Glomerular endothelial cell (primary cell): Measurements from ENCODE around the gene FDX2. TPM values are rescaled to one million over a fixed set of nuclear protein-coding genes. Genes with fewer than 3 reads are reported as not detected.
"Not testable (repeated sequence)": the region's sequence is repeated elsewhere in the genome, so short reads cannot be mapped to it uniquely, and the experiment has no call there.

ENCODE experiments used
- DNase-seq: peaks from one replicate; pipeline ENCODE4 v3.0.0-alpha.2; 2011; ENCODE audit warnings: low read depth, low spot score; ENCODE audit errors: extremely low read depth
- total RNA-seq: library from RNA; depleted of rRNA; stranded (reverse); fragments of >200 nt; gene quantifications from 2 replicates; pipeline ENCODE4 v1.2.3, GENCODE V29; 2015

FDX2 gene
- total RNA-seq, 1 donor from 2014 or later: 19.0 TPM

GRCh38 chr19:10285393-10285792, 30.4 kb downstream of the FDX2 start:
- DNase-seq: no peak

- DNase-seq: no peak
Observed at GRCh38 chr19:10284960-10285278, 30.9 kb downstream of the FDX2 start.

GRCh38 chr19:10284065-10284959, 31.5 kb downstream of the FDX2 start:
- DNase-seq: no peak

- DNase-seq: no peak
Observed at GRCh38 chr19:10283301-10284064, 32.3 kb downstream of the FDX2 start.

- DNase-seq: not testable (repeated sequence)
Observed at GRCh38 chr19:10282043-10282442, 33.8 kb downstream of the FDX2 start.

GRCh38 chr19:10279737-10280442, 35.9 kb downstream of the FDX2 start:
- no peak for DNase-seq

GRCh38 chr19:10278935-10279334, 36.9 kb downstream of the FDX2 start:
- DNase-seq: no peak

GRCh38 chr19:10277795-10278589, 37.8 kb downstream of the FDX2 start:
- no peak for DNase-seq

GRCh38 chr19:10274589-10274988, 41.2 kb downstream of the FDX2 start:
- DNase-seq: no peak

GRCh38 chr19:10271543-10272086, 44.2 kb downstream of the FDX2 start:
- DNase-seq: no peak

GRCh38 chr19:10270616-10271394, 45.0 kb downstream of the FDX2 start, which contains the start of gene ICAM1:
Gene ICAM1, plus strand, starts transcription at chr19:10271120. Its CDS starts 40 bp downstream, at chr19:10271160.
- DNase-seq: peak; percentile 61

GRCh38 chr19:10270180-10270615, 45.6 kb downstream of the FDX2 start:
- no peak for DNase-seq

- DNase-seq: peak; percentile 52
Observed at GRCh38 chr19:10269333-10270179, 46.3 kb downstream of the FDX2 start.

- DNase-seq: no peak
Observed at GRCh38 chr19:10268071-10268470, 47.7 kb downstream of the FDX2 start.

GRCh38 chr19:10266706-10267105, 49.1 kb downstream of the FDX2 start:
- no peak for DNase-seq

GRCh38 chr19:10262771-10263170, 53.0 kb downstream of the FDX2 start:
- DNase-seq: no peak

GRCh38 chr19:10260141-10260584, 55.7 kb downstream of the FDX2 start:
- DNase-seq: no peak
